Progenitor cell of endocrine pancreas (in vitro differentiated cells): ENCODE measurements around the gene SLC23A2. TPM values are rescaled to one million over a fixed set of nuclear protein-coding genes. Genes with fewer than 3 reads are reported as not detected.

Experiments
- DNase-seq: peaks from one replicate; pipeline ENCODE4 v3.0.0; 2021; ENCODE audit warnings: low spot score; ENCODE audit not compliant: unreplicated experiment
- H3K27ac Mint-ChIP-seq: 2 replicates; pipeline ENCODE4 v1.8.0; 2021; ENCODE audit warnings: mild to moderate bottlenecking, moderate library complexity, mixed read lengths
- H3K27me3 Mint-ChIP-seq: 2 replicates; pipeline ENCODE4 v1.8.0; 2021; ENCODE audit warnings: mixed read lengths
- H3K36me3 Mint-ChIP-seq: 2 replicates; pipeline ENCODE4 v1.8.0; 2022; ENCODE audit warnings: mixed read lengths; ENCODE audit not compliant: insufficient read depth
- H3K4me1 Mint-ChIP-seq: 2 replicates; pipeline ENCODE4 v1.8.0; 2021; ENCODE audit warnings: low read depth, mixed read lengths
- H3K4me3 Mint-ChIP-seq: 2 replicates; pipeline ENCODE4 v1.8.0; 2021; ENCODE audit warnings: low read depth, mild to moderate bottlenecking, moderate library complexity, mixed read lengths
- H3K9me3 Mint-ChIP-seq: 2 replicates; pipeline ENCODE4 v1.8.0; 2021; ENCODE audit warnings: low read depth, mixed read lengths
- CTCF ChIP-seq: fragments of 200-600 bp; sonication (generic); IDR thresholded peaks from one replicate; pipeline ENCODE4 v1.5.0; 2021; ENCODE audit warnings: antibody characterized with exemption, mild to moderate bottlenecking; ENCODE audit not compliant: unreplicated experiment
- total RNA-seq: library from RNA; stranded (reverse); gene quantifications from 2 replicates; pipeline ENCODE4 v1.2.1, GENCODE V29; 2021

Gene SLC23A2
- total RNA-seq, 1 donor from 2014 or later, result 23.6 TPM

- Mint-ChIP-seq H3K36me3 (peaks cover 1% of the 10 kb centered on the region), H3K4me1 (peaks cover 8% of the 10 kb centered on the region), H3K27me3 (no peaks in the 10 kb centered on the region), H3K9me3 (no peaks in the 10 kb centered on the region), H3K27ac (no peak overlapping the region), H3K4me3 (no peak overlapping the region)
- no peak for DNase-seq
- TF ChIP-seq CTCF, result no peak
Measured at GRCh38 chr20:4811661-4812181, 189.6 kb downstream of the SLC23A2 start.

GRCh38 chr20:4811257-4811656 is 190.1 kb downstream of the SLC23A2 start:
- no peak for TF ChIP-seq CTCF
- Mint-ChIP-seq H3K27me3 (no peaks in the 10 kb centered on the region), H3K4me3 (no peak overlapping the region), H3K27ac (no peak overlapping the region), H3K36me3 (peaks cover 1% of the 10 kb centered on the region), H3K4me1 (peaks cover 8% of the 10 kb centered on the region), H3K9me3 (no peaks in the 10 kb centered on the region)
- no peak for DNase-seq

- no peaks in the 10 kb centered on the region for H3K36me3 Mint-ChIP-seq
- no peaks in the 10 kb centered on the region for H3K27me3 Mint-ChIP-seq
- no peak overlapping the region for H3K27ac Mint-ChIP-seq
- peaks cover 8% of the 10 kb centered on the region for H3K4me1 Mint-ChIP-seq
- no peak for TF ChIP-seq CTCF
- H3K9me3 Mint-ChIP-seq, result no peaks in the 10 kb centered on the region
- DNase-seq, result no peak
- H3K4me3 Mint-ChIP-seq, result no peak overlapping the region
Measured at GRCh38 chr20:4810426-4811019, 190.8 kb downstream of the SLC23A2 start.

GRCh38 chr20:4809707-4810106 is 191.6 kb downstream of the SLC23A2 start:
- Mint-ChIP-seq H3K27me3 (no peaks in the 10 kb centered on the region), H3K4me1 (peaks cover 8% of the 10 kb centered on the region), H3K36me3 (no peaks in the 10 kb centered on the region), H3K9me3 (no peaks in the 10 kb centered on the region), H3K4me3 (no peak overlapping the region), H3K27ac (peak overlapping the region; percentile 19)
- no peak for TF ChIP-seq CTCF
- no peak for DNase-seq

GRCh38 chr20:4808872-4809271 is 192.4 kb downstream of the SLC23A2 start:
- no peak for DNase-seq
- Mint-ChIP-seq H3K4me1 (peaks cover 6% of the 10 kb centered on the region), H3K27ac (no peak overlapping the region), H3K27me3 (no peaks in the 10 kb centered on the region), H3K9me3 (no peaks in the 10 kb centered on the region), H3K36me3 (no peaks in the 10 kb centered on the region), H3K4me3 (no peak overlapping the region)
- TF ChIP-seq CTCF, result no peak
